Stimulated activated CD4-positive, alpha-beta T cell treated with anti-CD3 and anti-CD28 coated beads, Interleukin-12 subunit alpha, Interleukin-12 subunit beta, amount 100 ng/mL, for 24 hours (primary cell): ENCODE data around the gene RAPGEF4.

ENCODE experiments used
- DNase-seq, 2 experiments: peaks; one replicate each; pipeline ENCODE4 v3.0.0-alpha.2; 2020; ENCODE audit warnings: low read depth in 2 of 2

The RAPGEF4 gene

DNA sequence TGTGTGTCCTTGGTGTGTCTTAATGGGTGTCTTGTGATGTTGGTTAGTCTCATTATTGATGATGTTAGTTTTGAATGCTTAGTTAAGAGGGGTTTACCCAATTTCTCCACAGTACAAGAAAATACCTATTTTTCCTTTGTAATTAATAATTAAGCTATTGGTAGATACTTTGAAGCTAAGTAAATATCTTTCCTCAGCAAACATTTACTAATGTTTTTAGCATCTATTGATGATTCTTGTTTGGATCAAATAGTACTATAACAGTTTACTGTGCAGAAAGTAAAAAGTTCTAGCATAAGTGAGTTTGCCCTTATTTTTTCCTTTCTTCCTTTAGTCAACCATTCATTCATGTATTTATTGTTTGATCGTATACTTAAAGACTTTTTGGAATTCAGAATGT is 359.1 kb downstream of the RAPGEF4 start:
- DNase-seq, result no peak

DNA sequence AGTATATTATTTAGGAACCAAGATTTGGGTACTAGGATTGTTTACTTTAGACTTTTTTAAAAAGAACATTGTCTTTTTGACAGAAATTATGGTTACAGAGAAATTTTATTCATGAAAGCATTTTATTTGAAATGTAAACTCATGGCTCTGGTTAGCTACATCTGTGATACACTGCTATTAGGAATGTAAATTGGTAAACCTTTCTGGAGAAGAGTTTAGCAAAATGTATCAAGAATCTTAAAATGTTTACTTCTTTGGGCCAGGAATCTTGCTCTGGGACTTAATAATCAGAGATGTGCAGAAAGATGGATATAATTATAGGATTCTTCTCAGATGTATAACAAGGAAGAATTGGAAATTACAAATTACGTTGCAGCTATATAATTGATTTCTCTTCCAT is 359.7 kb downstream of the RAPGEF4 start:
- no peak for DNase-seq

DNA sequence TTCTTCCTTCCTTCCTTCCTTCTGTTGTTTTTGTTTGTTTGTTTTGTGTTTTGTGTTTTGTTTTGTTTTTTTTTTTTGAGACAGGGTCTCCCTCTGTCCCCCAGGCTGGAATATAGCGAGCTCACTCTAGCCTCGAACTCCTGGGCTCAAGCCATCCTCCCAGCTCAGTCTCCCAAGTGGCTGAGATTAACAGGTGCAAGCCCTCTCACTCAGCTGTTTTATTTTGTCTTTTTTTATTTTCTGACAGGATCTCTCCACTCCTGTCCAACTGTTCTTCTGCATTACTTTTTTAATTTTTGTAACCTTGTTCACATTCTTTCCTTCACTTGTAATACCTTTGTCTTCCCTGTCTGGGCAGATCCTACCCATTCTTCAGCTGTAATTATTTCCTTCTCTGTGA is 363.6 kb downstream of the RAPGEF4 start:
- no peak for DNase-seq

DNA sequence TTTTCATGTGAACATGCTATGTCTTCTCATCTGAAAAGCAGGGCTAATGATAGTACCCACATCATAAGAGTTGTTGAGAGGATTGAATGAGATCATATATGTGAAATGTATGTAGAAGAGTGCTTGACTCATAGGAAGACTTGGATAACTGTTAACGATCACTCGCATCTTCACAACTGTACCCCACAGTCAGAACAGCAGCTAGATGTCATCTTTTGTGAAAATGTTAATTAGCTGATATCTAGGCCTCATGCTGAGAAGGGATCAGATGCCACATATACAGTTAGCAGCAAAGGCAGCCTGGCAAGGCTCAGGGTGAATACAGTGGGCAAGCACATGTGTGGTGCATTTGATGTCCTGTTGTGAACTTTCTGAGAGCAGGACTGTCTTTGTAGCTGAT is 364.2 kb downstream of the RAPGEF4 start:
- DNase-seq, result no peak

- DNase-seq, result no peak
Observed at GRCh38 chr2:173101687-173102086, 366.0 kb downstream of the RAPGEF4 start.
